ENCODE results near the gene ACOT8.
"Not testable (repeated sequence)": the region's sequence is repeated elsewhere in the genome, so short reads cannot be mapped to it uniquely, and the experiment has no call there.

Gene ACOT8

DNA sequence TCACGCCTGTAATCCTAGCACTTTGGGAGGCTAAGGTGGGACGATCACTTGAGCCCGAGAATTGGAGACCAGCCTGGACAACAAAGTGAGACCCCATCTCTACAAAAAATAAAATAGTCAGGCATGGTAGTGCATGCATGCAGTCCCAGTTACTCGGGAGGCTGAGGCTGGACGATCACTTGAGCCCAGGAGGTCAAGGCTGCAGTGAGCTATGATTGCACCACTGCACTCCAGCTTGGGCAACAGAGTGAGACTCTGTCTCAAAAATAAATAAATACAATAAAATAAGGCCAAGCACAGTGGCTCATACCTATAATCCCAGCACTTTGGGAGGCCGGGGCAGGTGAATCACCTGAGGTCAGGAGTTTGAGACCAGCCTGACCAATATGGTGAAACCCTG is 44.1 kb upstream of the ACOT8 start:
- H4K12ac ChIP-seq (ENCODE audit: low read depth, low read length); H2BK12ac ChIP-seq (ENCODE audit: low read length); H3K9ac ChIP-seq (ENCODE audit: low read length); H3K4me2 ChIP-seq (ENCODE audit: low read length); H2BK120ac ChIP-seq (ENCODE audit: insufficient read depth, low read length, poor library complexity); H3K4me3 ChIP-seq (ENCODE audit: low read depth, low read length); DNase-seq; H3K4ac ChIP-seq (ENCODE audit: low read depth, low read length); H3K27ac ChIP-seq (ENCODE audit: low read depth, low read length); H4K8ac ChIP-seq (ENCODE audit: low read depth, low read length); H3K4me1 ChIP-seq (ENCODE audit: control insufficient read depth in 1 of 2, insufficient read depth in 2 of 2, low read length in 2 of 2); H2AK5ac ChIP-seq (ENCODE audit: low read length); H3K23ac ChIP-seq (ENCODE audit: low read length); H3K9me3 ChIP-seq (ENCODE audit: insufficient read depth, low read depth, low read length); H2BK5ac ChIP-seq (ENCODE audit: low read depth, low read length, poor library complexity); H4K91ac ChIP-seq (ENCODE audit: low read depth, low read length); H3K79me1 ChIP-seq (ENCODE audit: low read length); H3K79me2 ChIP-seq (ENCODE audit: control insufficient read depth, insufficient read depth, low read length, poor library complexity); H3K14ac ChIP-seq (ENCODE audit: low read length); H3K27me3 ChIP-seq (ENCODE audit: insufficient read depth, low read length); H3K18ac ChIP-seq (ENCODE audit: low read length); H2AFZ ChIP-seq (ENCODE audit: insufficient read depth, low read length, poor library complexity): not testable (repeated sequence)
- no CpG with 5 or more reads among the region's 6 CpGs for WGBS (ENCODE audit: extremely low coverage, insufficient coverage, insufficient read length)
- H3K36me3 ChIP-seq (ENCODE audit: control insufficient read depth in 1 of 2, insufficient read depth in 2 of 2, low read length in 2 of 2), result peaks cover 35 to 36% of the 10 kb centered on the region in 2 experiments

DNA sequence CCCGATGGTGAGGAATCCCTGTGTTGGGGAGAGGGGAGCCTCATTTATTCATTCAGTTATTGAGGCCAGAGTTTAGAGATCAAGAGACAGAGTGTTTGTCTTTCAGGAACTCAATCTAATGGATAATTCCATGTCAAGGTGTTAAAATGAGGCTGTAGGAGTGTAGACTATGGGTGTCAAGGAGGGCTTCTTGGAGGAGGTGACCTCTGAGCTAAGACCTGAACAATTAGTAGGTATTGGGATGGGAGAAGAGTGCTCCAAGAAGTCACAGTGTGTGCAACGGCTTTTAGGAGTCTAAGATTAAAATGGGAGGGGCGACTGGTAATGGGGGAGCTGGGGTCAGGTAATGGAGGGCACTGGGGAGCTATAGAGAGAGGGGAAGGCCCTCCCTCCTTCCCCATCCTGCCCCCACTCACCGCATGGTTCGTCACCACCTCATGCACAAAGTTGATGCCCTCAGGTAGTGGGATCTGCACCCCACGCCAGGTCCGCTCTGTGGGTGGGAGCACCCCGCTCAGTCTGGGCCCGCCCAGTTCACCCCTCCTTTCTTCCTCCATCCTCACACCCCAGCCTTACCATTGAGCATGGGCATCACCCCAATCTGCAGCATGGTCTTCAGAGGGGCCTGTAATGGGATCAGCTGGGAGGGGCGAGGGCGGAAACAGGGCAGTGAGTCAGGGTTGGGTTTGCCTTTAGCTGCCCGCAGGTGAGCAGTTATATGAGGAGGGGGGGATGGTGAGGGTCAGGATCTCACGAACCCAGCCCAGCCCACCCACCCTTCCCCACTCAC is 42.0 kb upstream of the ACOT8 start:
- no peaks in the 10 kb centered on the region for H3K27me3 ChIP-seq (ENCODE audit: insufficient read depth, low read length)
- DNase-seq, result no peak
- no peak overlapping the region for H2AFZ ChIP-seq (ENCODE audit: insufficient read depth, low read length, poor library complexity)
- no peaks in the 10 kb centered on the region for H3K4me1 ChIP-seq (ENCODE audit: control insufficient read depth in 1 of 2, insufficient read depth in 2 of 2, low read length in 2 of 2)
- H2BK5ac ChIP-seq (ENCODE audit: low read depth, low read length, poor library complexity), result no peak overlapping the region
- H4K91ac ChIP-seq (ENCODE audit: low read depth, low read length), result no peak overlapping the region
- H3K27ac ChIP-seq (ENCODE audit: low read depth, low read length), result no peak overlapping the region
- no peak overlapping the region for H4K12ac ChIP-seq (ENCODE audit: low read depth, low read length)
- H3K9me3 ChIP-seq (ENCODE audit: insufficient read depth, low read depth, low read length), result peaks cover 2% of the 10 kb centered on the region
- no peaks in the 10 kb centered on the region for H3K79me2 ChIP-seq (ENCODE audit: control insufficient read depth, insufficient read depth, low read length, poor library complexity)
- no peak overlapping the region for H3K14ac ChIP-seq (ENCODE audit: low read length)
- H3K23ac ChIP-seq (ENCODE audit: low read length), result no peak overlapping the region
- no peak overlapping the region for H2BK120ac ChIP-seq (ENCODE audit: insufficient read depth, low read length, poor library complexity)
- H3K18ac ChIP-seq (ENCODE audit: low read length), result no peak overlapping the region
- no CpG with 5 or more reads among the region's 13 CpGs for WGBS (ENCODE audit: extremely low coverage, insufficient coverage, insufficient read length)
- no peak overlapping the region for H4K8ac ChIP-seq (ENCODE audit: low read depth, low read length)
- H3K36me3 ChIP-seq (ENCODE audit: control insufficient read depth in 1 of 2, insufficient read depth in 2 of 2, low read length in 2 of 2), result peaks cover 34 to 41% of the 10 kb centered on the region in 2 experiments
- peak overlapping the region; percentile 34 for H3K4me3 ChIP-seq (ENCODE audit: low read depth, low read length)
- H3K79me1 ChIP-seq (ENCODE audit: low read length), result no peaks in the 10 kb centered on the region
- H3K4ac ChIP-seq (ENCODE audit: low read depth, low read length), result no peak overlapping the region
- H3K9ac ChIP-seq (ENCODE audit: low read length), result no peak overlapping the region
- H2AK5ac ChIP-seq (ENCODE audit: low read length), result no peak overlapping the region
- no peak overlapping the region for H2BK12ac ChIP-seq (ENCODE audit: low read length)
- no peak overlapping the region for H3K4me2 ChIP-seq (ENCODE audit: low read length)

DNA sequence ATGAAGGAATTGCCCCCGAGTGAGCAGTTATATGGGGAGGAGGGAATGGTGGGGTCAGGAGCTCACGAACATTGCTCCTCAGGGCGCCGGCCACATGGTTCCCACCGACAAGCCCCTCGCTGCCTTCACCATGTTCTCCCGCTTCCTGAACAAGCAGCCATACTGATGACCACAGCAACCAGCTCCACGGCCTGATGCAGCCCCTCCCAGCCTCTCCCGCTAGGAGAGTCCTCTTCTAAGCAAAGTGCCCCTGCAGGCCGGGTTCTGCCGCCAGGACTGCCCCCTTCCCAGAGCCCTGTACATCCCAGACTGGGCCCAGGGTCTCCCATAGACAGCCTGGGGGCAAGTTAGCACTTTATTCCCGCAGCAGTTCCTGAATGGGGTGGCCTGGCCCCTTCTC is 41.1 kb upstream of the ACOT8 start:
- no CpG with 5 or more reads among the region's 12 CpGs for WGBS (ENCODE audit: extremely low coverage, insufficient coverage, insufficient read length)
- H2BK120ac ChIP-seq (ENCODE audit: insufficient read depth, low read length, poor library complexity), result no peak overlapping the region
- H3K4me2 ChIP-seq (ENCODE audit: low read length), result no peak overlapping the region
- no peak overlapping the region for H4K8ac ChIP-seq (ENCODE audit: low read depth, low read length)
- H3K27me3 ChIP-seq (ENCODE audit: insufficient read depth, low read length), result no peaks in the 10 kb centered on the region
- H4K91ac ChIP-seq (ENCODE audit: low read depth, low read length), result no peak overlapping the region
- no peak overlapping the region for H3K14ac ChIP-seq (ENCODE audit: low read length)
- H3K4ac ChIP-seq (ENCODE audit: low read depth, low read length), result no peak overlapping the region
- no peak overlapping the region for H3K18ac ChIP-seq (ENCODE audit: low read length)
- peaks cover 34 to 46% of the 10 kb centered on the region in 2 experiments for H3K36me3 ChIP-seq (ENCODE audit: control insufficient read depth in 1 of 2, insufficient read depth in 2 of 2, low read length in 2 of 2)
- H3K27ac ChIP-seq (ENCODE audit: low read depth, low read length), result no peak overlapping the region
- H3K4me3 ChIP-seq (ENCODE audit: low read depth, low read length), result no peak overlapping the region
- peaks cover 2% of the 10 kb centered on the region for H3K9me3 ChIP-seq (ENCODE audit: insufficient read depth, low read depth, low read length)
- no peaks in the 10 kb centered on the region for H3K79me2 ChIP-seq (ENCODE audit: control insufficient read depth, insufficient read depth, low read length, poor library complexity)
- no peak overlapping the region for H2BK12ac ChIP-seq (ENCODE audit: low read length)
- H3K23ac ChIP-seq (ENCODE audit: low read length), result no peak overlapping the region
- H4K12ac ChIP-seq (ENCODE audit: low read depth, low read length), result no peak overlapping the region
- no peak overlapping the region for H3K9ac ChIP-seq (ENCODE audit: low read length)
- no peak overlapping the region for H2BK5ac ChIP-seq (ENCODE audit: low read depth, low read length, poor library complexity)
- H3K4me1 ChIP-seq (ENCODE audit: control insufficient read depth in 1 of 2, insufficient read depth in 2 of 2, low read length in 2 of 2), result no peaks in the 10 kb centered on the region
- H2AFZ ChIP-seq (ENCODE audit: insufficient read depth, low read length, poor library complexity), result no peak overlapping the region
- H3K79me1 ChIP-seq (ENCODE audit: low read length), result no peaks in the 10 kb centered on the region
- no peak for DNase-seq
- no peak overlapping the region for H2AK5ac ChIP-seq (ENCODE audit: low read length)

DNA sequence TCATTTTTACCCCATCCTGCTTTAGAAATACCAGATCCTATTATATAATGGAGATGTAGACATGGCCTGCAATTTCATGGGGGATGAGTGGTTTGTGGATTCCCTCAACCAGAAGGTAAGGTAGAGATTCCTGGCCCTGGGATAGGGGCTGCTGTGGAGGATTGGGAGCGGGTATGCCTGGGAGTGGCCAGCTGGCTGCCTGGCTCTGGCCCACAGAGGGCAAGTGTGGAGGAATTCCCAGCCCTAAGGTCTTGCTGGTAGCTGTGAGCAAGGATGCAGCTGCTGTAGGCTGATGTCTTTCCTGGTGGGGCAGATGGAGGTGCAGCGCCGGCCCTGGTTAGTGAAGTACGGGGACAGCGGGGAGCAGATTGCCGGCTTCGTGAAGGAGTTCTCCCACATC is 40.5 kb upstream of the ACOT8 start:
- H2BK12ac ChIP-seq (ENCODE audit: low read length), result no peak overlapping the region
- peaks cover 34 to 52% of the 10 kb centered on the region in 2 experiments for H3K36me3 ChIP-seq (ENCODE audit: control insufficient read depth in 1 of 2, insufficient read depth in 2 of 2, low read length in 2 of 2)
- H3K27me3 ChIP-seq (ENCODE audit: insufficient read depth, low read length), result no peaks in the 10 kb centered on the region
- H3K4ac ChIP-seq (ENCODE audit: low read depth, low read length), result no peak overlapping the region
- H2AK5ac ChIP-seq (ENCODE audit: low read length), result no peak overlapping the region
- no peak overlapping the region for H3K23ac ChIP-seq (ENCODE audit: low read length)
- DNase-seq, result peak; percentile 32 to 38
- H3K14ac ChIP-seq (ENCODE audit: low read length), result no peak overlapping the region
- H3K9me3 ChIP-seq (ENCODE audit: insufficient read depth, low read depth, low read length), result peaks cover 2% of the 10 kb centered on the region
- WGBS (ENCODE audit: extremely low coverage, insufficient coverage, insufficient read length), result no CpG with 5 or more reads among the region's 7 CpGs
- H3K18ac ChIP-seq (ENCODE audit: low read length), result no peak overlapping the region
- H2AFZ ChIP-seq (ENCODE audit: insufficient read depth, low read length, poor library complexity), result no peak overlapping the region
- no peak overlapping the region for H2BK5ac ChIP-seq (ENCODE audit: low read depth, low read length, poor library complexity)
- no peak overlapping the region for H3K9ac ChIP-seq (ENCODE audit: low read length)
- no peak overlapping the region for H3K4me2 ChIP-seq (ENCODE audit: low read length)
- H4K12ac ChIP-seq (ENCODE audit: low read depth, low read length), result no peak overlapping the region
- no peaks in the 10 kb centered on the region for H3K4me1 ChIP-seq (ENCODE audit: control insufficient read depth in 1 of 2, insufficient read depth in 2 of 2, low read length in 2 of 2)
- H4K91ac ChIP-seq (ENCODE audit: low read depth, low read length), result no peak overlapping the region
- H3K79me2 ChIP-seq (ENCODE audit: control insufficient read depth, insufficient read depth, low read length, poor library complexity), result no peaks in the 10 kb centered on the region
- H3K4me3 ChIP-seq (ENCODE audit: low read depth, low read length), result no peak overlapping the region
- no peak overlapping the region for H2BK120ac ChIP-seq (ENCODE audit: insufficient read depth, low read length, poor library complexity)
- no peaks in the 10 kb centered on the region for H3K79me1 ChIP-seq (ENCODE audit: low read length)
- no peak overlapping the region for H4K8ac ChIP-seq (ENCODE audit: low read depth, low read length)
- no peak overlapping the region for H3K27ac ChIP-seq (ENCODE audit: low read depth, low read length)
